HL-60 (cell line): ENCODE data around the gene PPP2R3A.

ENCODE experiments used
- CTCF ChIP-seq: IDR thresholded peaks from one replicate; pipeline ENCODE4 v1.5.1; 2011; ENCODE audit warnings: low read length, control low read depth, inconsistent platforms; ENCODE audit not compliant: insufficient read depth
- GABPA ChIP-seq: IDR thresholded peaks from 2 replicates; pipeline ENCODE4 v1.6.1; 2012; ENCODE audit warnings: low read depth
- POLR2AphosphoS5 ChIP-seq: IDR thresholded peaks from 2 replicates; pipeline ENCODE4 v1.6.1; 2012; ENCODE audit warnings: low read depth
- REST ChIP-seq: IDR thresholded peaks from 2 replicates; pipeline ENCODE4 v1.6.1; 2012; ENCODE audit warnings: low read depth; ENCODE audit not compliant: insufficient replicate concordance

GRCh38 chr3:136055491-136055890, 90.0 kb downstream of the PPP2R3A start:
- no peak for TF ChIP-seq POLR2AphosphoS5
- no peak for TF ChIP-seq CTCF
- no peak for TF ChIP-seq REST
- TF ChIP-seq GABPA, result no peak
